IPS-NIHi7 (cell line): ENCODE measurements around the gene ARIH2.
"Not testable (repeated sequence)": the region's sequence is repeated elsewhere in the genome, so short reads cannot be mapped to it uniquely, and the experiment has no call there.

Experiments
- DNase-seq: peaks from one replicate; pipeline ENCODE4 v3.0.0; 2012; ENCODE audit warnings: mixed read lengths; ENCODE audit errors: extremely low spot score

The ARIH2 gene

DNA sequence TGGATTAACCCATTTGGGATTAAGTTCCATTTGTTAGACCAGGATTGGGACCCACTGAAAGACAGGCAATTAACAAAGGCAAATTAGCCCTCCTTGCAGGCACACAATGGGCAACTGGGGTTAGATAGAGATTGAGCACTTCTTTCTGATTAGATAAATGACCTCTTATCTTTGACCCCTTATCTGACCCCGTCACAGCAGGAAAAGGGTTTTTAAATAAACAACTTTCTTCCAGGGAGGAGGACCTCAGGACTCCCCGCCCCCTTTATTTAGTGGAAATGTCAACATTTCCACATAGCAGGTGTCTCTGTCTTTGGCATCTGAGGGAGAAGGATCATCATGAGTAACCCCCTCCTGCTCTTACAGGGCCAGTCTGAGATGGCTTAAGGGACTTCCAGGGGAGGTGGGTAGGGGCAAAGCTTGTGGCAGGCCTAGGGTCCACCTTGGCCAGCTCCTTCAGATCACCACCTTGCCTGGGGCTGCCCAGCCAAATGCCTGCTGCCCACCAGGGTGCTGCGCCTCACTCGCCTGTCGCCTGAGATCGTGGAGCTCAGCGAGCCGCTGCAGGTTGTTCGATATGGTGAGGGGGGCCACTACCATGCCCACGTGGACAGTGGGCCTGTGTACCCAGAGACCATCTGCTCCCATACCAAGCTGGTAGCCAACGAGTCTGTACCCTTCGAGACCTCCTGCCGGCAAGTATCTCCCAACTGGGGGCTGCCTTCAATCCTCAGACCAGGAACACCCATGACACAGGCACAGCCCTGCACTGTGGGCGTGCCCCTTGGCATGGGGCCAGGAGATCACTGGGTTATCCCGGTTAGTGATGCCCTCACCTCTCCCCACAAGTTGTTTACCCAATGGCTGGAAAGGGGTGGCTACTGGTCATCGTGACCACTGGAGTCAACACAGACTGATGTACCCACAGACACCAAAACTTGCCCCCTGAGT is 86.0 kb downstream of the ARIH2 start:
- DNase-seq: no peak

DNA sequence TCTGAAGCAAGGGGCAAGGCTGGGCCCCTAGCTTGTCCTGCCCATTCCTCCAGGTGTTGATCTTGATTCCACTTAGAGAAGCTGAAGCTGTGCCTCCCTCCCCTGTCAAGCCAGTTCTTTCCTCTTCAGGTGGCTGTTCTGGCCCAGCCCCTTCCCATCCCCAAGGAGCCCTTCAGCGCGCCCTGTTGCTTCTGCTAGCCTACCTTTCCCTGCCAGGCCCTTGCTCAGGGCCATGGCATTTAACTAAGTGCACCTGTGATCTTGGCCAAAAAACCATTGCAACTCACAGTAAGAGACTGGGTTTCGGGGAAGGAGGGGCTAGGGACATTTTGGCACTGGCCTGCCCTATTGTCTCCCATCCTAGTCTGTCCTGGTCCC is 86.7 kb downstream of the ARIH2 start:
- no peak for DNase-seq

DNA sequence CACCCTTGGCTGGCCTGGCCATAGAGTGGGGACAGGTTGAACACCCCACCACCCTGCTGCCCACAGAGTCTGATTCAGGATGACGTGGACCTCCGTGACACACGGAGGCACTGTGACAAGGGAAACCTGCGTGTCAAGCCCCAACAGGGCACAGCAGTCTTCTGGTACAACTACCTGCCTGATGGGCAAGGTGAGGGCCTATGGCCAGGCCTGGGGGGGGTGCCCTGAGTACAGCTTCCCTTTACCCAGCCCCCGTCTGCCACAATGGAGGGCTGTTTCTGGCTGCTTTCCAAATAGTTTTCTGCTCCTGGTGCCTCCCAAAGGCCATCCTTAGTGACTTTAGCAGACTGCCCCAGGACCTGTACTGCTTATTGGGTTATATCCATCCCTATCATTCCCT is 87.4 kb downstream of the ARIH2 start:
- no peak for DNase-seq

DNA sequence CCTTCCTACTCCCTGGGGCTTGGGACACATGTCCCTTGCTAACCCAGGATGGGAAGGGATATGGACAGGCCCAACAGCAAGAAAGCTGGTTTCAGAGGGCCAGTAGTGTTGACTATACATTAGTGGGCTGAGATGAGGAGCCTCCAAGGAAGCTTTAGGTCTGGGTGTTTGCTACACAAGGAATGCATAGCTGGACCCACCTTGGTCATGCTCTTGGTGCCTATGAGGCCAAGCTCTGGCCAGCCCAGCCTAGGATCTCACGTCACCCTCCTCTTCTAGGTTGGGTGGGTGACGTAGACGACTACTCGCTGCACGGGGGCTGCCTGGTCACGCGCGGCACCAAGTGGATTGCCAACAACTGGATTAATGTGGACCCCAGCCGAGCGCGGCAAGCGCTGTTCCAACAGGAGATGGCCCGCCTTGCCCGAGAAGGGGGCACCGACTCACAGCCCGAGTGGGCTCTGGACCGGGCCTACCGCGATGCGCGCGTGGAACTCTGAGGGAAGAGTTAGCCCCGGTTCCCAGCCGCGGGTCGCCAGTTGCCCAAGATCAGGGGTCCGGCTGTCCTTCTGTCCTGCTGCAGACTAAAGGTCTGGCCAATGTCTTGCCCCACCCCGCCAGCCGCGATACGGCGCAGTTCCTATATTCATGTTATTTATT is 87.9 kb downstream of the ARIH2 start:
- DNase-seq: no peak

DNA sequence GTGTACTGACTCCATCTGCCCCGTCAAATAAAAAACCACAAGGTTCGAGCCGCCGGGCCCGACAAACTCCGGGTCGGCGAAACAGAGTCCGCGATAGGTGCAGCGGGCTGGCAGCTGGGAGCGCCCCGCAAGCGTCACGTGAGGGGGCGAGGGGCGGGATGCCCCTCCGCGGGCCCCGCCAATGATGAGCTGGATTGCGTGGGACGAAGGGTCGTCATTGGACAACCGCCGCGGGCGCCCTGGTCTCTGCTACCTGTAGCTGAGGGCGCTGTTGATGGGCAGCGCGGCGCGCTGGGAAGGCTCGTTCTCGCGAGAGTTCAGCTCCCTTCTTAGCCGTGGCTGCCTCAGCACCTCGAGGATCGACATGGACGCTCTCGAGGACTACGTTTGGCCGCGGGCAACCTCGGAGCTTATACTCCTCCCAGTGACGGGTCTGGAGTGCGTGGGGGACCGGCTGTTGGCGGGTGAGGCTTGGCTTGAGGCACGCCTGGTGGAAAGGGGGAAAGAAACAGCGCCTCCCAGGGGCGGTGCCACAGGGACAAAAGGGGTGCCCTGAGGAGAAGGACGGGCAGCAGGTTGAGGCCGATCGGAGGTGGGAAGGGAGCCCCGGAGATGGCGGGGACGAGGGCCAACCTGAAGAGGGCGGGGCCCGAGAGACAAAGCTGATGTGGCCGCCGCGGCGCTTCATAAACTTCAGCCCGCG is 88.6 kb downstream of the ARIH2 start, which contains the start of gene WDR6:
Gene WDR6, plus strand, starts transcription at position 324 of the 703 bp plus-strand sequence. Its CDS starts 41 bp downstream, at position 365.
- peak; percentile 98 for DNase-seq

DNA sequence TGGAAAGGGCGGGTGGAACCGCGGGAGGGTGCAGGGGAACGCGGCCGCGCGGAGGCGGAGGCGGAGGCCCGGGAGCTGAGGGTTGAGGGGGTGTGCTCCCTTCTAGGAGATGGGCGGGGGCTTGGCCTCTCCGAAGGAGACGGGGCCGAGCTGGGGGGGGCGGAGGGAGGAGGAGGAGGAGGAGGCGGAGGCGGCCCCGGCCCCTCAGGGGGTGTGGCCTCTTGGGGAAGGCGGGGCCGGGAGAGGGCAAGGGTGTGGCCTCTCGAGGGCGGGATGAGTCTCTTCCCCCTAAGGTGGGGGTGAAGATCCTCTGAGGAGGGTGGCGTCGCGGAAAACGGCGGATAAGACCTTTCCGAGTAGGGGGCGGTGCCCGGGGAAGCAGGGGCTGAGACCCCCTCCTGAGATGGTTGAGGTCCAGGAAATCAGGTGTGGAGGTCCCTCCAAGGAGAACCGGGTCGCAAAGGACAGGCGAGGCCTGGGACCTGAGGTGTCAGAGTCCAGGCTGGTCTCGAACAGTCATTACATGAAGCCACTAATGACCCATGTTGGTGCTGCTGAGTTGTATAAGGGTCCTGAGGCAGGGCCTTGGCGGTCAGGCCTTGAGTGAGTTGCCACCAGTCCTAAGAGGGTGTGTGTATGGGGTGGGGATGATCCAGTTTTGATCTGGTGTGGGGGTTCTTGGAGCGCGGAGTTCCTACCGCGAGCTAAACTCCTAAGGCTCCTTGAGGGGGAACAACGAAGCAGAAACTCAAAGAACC is 89.3 kb downstream of the ARIH2 start:
- DNase-seq: peak; percentile 88

DNA sequence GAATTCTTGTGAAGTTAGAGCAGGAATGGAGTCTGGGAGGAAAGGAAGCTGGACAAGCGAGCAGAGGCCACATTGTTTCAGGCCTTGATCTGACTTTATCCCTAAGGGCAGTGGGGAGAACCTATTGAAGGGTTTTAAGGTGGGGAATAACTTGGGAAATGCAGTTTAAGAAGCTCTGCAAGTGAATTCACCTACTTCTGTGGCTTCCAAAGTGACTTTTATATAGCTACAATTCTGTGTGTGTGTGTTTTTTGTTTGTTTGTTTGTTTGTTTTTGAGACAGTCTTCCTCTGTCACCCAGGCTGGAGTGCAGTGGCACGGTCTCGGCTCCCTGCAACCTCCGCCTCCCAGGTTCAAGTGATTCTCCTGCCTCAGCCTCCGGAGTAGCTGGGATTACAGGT is 90.0 kb downstream of the ARIH2 start:
- not testable (repeated sequence) for DNase-seq

DNA sequence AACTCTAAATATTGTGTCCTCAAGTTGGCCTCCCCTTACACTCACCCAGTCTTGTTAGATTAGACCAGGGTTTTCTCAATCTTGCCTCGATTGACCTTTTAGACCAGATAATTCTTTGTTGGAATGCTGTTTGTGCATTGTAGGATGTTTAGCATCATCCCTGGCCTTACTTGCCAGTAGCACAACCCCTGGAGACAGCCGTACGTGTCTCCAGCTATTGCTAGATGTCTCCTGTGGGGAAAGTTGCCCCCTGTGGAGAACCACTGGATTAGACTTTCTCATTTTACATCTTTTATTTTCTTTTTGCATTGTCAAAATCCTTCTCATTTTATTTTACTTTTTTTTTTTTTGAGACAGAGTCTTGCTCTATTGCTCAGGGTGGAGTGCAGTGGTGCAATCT is 90.8 kb downstream of the ARIH2 start:
- no peak for DNase-seq

DNA sequence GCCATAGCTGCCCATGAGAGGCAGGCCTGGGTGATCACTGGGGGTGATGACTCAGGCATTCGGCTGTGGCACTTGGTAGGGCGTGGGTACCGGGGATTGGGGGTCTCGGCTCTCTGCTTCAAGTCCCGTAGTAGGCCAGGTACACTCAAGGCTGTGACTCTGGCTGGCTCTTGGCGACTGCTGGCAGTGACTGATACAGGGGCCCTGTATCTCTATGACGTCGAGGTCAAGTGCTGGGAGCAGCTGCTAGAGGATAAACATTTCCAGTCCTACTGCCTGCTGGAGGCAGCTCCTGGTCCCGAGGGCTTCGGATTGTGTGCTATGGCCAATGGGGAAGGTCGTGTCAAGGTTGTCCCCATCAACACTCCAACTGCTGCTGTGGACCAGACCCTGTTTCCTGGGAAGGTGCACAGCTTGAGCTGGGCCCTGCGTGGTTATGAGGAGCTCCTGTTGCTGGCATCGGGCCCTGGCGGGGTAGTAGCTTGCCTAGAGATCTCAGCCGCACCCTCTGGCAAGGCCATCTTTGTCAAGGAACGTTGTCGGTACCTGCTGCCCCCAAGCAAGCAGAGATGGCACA is 93.9 kb downstream of the ARIH2 start:
- DNase-seq: no peak

DNA sequence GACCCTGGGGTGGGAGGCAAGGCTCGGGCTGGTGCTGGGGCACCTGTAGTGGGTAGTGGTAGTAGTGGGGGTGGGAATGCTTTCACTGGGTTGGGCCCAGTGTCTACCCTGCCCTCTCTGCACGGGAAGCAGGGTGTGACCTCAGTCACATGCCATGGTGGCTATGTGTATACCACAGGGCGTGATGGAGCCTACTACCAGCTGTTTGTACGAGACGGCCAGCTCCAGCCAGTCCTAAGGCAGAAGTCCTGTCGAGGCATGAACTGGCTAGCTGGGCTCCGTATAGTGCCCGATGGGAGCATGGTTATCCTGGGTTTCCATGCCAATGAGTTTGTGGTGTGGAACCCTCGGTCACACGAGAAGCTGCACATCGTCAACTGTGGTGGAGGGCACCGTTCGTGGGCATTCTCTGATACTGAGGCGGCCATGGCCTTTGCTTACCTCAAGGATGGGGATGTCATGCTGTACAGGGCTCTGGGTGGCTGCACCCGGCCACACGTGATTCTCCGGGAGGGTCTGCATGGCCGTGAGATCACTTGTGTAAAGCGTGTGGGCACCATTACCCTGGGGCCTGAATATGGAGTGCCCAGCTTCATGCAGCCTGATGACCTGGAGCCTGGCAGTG is 94.6 kb downstream of the ARIH2 start:
- no peak for DNase-seq

DNA sequence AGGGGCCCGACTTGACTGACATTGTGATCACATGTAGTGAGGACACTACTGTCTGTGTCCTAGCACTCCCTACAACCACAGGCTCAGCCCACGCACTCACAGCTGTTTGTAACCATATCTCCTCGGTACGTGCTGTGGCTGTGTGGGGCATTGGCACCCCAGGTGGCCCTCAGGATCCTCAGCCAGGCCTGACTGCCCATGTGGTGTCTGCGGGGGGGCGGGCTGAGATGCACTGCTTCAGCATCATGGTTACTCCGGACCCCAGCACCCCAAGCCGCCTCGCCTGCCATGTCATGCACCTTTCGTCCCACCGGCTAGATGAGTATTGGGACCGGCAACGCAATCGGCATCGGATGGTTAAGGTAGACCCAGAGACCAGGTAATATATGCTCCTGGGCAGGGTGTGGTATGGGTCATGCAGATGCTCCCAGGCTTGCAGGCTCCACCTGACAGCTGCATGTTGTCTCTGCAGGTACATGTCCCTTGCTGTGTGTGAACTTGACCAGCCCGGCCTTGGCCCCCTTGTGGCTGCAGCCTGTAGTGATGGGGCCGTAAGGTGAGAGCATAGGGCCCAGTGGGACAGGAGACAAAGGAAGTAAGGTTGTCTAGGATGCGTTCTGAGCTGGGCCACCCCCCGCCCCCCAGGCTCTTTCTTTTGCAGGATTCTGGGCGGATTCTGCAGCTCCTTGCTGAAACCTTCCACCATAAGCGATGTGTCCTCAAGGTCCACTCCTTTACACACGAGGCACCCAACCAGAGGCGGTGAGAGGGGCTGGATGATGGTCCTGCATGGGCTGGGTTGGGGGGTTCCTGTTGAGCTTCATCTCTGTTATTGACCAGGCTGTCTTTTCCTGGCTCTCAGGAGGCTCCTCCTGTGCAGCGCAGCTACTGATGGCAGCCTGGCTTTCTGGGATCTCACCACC is 95.4 kb downstream of the ARIH2 start:
- peak; percentile 66 for DNase-seq

DNA sequence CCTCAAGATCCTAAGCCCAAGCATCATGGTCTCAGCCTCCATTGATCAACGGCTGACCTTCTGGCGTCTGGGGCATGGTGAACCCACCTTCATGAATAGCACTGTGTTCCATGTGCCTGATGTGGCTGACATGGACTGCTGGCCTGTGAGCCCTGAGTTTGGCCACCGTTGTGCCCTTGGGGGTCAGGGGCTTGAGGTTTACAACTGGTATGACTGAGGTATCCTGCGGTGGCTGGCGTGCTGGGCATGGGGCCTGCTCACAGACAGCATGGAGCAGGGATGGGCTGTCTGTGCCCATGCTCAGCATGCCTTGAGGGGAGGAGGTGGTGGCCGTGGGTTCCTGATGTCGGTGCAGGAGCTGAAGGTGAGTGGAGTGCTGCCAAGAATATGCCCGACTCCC is 96.4 kb downstream of the ARIH2 start:
- no peak for DNase-seq

DNA sequence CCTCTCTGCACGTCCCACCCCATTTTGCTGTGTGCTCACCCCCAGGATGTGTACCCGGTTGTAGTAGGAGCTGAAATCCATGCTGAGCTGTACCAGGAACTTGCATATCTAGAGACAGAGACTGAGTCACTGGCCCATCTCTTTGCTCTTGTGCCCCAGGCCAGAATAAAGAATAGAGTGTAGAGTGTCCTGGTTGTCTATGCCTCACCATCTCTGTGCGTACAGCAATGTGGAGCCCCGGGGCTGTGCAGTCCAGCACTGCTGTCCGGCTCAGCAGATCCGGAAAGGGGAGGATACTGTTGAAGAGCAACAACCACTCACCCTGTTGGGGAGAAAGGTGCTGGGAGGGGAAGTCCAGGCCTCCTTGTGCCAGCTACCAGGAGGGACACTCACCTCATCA is 97.1 kb downstream of the ARIH2 start:
- no peak for DNase-seq

DNA sequence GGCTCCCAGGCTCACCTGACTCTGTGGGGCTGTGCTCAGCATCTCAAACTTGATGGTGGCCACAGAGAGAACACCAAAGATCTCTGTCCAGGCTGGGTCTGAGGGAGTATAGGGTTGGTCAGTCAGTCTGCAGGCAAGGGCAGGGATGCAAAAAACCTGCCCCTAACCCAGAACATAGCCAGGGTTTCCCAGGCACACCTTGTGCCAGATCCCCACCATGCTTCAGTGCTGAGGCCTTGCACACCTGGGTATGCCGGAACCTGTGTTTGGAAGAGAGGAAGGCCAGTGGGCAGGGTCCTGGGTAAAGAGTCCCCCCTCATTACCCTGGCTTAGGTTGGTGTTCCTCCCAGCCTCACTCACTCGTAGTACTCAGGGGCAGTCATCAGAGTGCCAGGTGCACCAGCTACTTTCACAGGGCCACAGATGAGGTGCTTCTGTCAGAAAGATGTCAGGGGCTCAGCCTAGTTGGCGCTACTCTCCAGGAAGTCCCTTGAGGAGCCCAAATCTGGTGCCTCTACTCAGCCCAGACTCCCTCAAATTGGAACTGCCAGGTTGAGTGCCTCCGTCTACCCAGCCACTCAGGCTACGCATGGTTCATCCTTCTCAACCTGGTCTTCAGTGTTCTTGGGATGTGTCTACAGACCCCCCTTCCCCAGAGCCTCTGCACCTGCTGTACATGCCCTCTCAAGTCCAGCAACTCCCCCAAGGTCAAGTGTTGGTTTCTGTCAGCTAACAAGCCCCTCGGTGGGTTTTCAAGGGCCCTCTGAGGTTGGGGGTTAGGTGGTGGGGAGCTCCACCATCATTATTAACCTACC is 98.0 kb downstream of the ARIH2 start:
- no peak for DNase-seq

DNA sequence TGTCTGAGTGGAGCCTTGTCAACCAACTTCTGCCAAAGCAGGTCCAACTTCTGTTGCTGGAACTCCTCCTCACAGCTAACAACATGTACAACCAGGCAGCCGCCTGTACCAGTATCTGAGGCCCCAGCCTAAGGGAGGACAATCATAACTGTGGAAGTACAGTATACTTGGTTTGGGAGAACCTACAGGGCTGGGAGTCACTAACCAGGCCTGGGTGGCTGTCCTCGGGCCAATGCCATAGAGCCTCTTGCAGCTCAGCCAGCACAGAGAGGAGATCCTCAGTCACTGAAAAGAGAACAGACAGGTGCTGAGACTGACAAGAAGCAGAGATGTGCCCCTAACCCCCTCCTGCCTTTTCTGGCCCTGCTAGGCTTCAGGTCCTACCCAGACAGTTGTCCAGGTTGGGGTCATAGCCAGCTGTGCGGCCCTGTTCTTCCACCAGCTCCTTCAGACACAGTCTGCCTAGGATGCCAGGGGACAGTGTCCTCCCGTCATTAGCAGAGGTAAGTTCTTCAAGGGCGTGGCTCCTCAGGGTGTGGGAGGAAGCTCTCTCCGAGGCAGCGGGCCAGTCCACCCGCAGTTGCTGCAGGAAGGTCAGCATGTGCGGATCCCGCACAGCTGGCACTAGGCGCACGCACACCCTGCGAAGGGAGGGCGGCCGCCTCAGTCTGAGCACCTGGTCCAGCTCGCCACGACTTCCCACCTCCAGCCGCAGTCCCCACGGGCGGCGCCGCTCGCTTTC is 98.8 kb downstream of the ARIH2 start:
- no peak for DNase-seq

DNA sequence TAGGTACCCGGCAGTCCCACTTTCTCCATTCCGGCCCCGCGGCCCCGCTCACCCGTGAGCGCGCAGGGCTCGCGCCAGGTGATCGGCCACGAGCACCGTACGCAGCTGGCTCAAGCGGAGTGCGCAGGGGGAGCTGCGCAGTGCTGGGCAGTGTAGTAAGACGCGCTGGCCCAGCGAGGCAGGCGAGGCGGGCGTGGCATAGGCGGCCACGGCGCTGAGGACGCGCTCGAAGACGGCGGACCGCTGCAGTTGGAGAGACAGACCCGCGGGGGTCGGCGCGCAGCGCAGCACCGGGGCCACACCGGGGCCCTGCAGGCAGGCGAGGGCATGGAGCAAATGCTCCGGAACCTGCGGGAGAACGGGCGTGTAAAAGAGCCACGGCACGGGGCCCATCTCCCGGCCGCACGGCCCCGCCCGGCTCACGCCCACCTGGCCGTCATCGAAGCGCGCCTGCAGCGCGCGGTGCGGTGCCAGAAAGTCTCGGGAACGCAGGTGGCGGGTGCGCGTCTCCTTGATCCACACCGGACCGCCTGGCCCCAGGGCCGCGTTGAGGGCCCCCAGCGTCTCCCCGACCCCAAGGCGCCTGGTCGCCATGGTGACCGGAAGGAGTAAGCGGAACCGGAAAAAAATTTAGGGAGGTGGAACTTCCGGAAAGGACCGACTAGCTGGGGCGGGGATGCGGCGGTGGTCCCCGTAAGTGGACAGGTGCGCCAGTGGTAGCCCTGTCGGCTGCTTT is 99.5 kb downstream of the ARIH2 start, which contains the start of gene DALRD3:
Gene DALRD3, minus strand, starts transcription at position 610 of the 736 bp plus-strand sequence. Its CDS starts 16 bp downstream, at position 594.
- DNase-seq: peak; percentile 71

DNA sequence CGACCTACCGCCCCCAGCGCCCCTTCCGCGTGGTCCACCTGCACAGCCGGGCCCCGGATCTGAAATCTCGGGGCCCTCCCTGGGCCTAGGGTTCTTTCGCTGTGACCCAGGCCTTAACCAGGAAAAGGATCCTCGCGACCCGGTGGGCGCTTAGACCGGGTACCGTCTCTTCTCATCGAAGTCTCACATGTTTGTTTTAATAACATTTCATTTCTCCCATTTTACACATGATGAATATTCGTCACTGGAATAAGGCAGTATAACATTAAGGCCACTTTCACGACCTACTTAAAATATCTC is 100.0 kb downstream of the ARIH2 start:
- DNase-seq: no peak

DNA sequence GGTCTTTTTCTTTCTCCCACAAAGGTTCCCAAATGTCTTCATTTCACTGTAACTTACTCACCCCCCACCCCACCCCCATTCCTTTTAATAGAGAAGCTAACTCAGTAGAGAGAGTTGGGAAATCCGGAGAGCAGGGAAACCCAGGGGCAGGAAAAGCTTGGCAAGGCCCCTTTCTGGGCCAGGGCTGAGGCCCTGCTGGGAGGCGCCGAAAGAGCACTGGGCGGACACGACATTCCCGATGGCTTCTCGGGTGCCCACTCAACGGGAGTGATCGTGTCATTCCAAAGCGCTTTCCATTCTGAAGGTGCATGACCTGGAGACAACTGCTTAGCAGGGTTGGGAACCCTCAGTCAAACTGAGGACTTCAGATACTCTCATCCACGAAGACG is 101.3 kb downstream of the ARIH2 start:
- no peak for DNase-seq
